Stimulated activated CD4-positive, alpha-beta T cell treated with anti-CD3 and anti-CD28 coated beads, Interleukin-4, amount 100 ng/mL, for 24 hours (primary cell): ENCODE results near the gene WDFY1.
"Not testable (repeated sequence)": the region's sequence is repeated elsewhere in the genome, so short reads cannot be mapped to it uniquely, and the experiment has no call there.

ENCODE experiments used
- DNase-seq: peaks from one replicate; pipeline ENCODE4 v3.0.0-alpha.2; 2020

WDFY1 gene

DNA sequence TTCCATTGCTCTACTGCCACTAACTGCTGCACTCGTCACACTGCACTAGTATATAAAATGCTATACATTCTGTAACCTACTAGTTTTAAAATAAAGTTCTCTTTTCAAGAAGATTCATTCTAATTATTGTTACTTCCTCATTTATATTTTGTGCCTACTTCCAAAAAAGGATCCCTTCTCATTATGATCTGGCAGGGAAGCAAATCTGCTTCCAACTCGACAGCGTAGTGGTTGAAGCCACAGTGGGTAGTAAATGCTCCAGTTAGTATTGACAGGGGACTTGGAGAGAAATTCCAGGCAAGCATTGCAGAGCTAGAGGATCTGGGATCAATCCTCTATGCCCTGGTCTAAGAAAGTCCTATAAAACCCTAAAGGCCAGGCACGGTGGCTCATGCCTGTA is 54.4 kb downstream of the WDFY1 start:
- no peak for DNase-seq

DNA sequence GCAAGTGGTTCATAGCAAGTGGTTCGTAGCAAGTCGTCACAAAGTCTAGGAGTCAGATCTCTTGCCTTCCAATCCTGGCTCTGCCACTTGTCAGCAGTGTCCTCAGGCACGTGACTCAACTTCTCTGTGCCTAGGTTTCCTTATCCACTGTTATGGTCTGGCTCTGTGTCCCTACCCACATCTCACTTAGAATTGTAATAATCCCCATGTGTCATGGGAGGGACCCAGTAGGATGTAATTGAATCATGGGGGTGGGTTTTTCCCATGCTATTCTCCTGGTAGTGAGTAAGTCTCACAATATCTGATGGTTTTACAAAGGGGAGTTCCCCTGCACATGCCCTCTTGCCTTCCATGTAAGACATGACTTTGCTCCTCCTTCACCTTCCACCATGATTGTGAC is 55.9 kb downstream of the WDFY1 start:
- DNase-seq, result no peak

DNA sequence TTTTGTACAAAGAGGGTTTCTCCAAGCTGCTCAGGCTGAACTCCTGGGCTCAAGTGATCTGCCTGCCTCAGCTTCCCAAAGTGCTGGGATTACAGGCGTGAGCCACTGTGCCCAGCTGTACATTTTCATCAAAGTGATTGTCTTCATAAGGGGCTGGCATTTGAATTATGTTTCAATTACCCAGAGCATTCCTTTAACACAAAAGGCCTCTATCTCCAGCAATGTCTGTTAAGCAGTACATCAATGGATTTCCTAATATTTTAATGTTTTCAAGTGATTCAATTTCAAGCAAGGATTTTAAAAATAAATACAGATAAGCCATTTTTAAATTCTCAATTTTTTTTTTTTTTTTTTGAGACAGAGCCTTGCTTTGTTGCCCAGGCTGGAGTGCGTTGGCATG is 56.9 kb downstream of the WDFY1 start:
- no peak for DNase-seq

DNA sequence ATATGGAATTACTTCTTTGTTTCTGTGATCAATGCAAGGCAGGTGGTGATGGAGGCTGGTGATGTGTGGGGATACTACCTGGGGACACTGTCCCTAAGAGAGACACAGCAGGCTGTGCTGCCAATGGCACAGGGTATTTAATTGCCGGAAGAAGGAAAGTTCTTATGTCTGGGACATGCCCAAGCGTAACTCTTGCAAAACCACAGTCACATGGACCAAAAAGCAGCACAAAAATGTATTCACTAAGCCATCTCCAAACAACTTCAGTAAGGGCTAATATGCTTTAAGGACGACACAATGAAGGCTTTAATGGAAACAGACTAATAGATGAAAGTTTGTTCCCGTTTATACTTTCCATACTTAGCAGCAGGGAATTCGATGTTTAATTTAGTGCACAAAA is 58.0 kb downstream of the WDFY1 start:
- no peak for DNase-seq

DNA sequence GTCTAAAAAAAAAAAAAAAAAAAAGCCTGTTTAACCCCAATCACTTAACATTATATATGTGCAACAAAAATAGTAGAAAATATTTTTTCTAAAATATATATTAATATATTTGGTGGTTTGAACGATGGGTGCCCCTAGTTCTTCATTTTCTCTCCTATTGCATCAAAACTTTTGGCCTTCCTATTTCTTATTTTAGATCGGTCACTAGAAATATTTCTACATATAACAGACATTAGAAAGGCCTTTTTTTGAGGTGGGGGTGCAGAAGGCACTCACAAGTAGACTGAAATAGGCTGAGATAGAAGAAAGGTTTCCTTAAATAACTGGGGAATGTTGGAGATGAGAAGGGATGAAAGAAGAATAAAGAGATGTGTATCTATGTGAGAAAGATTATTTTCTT is 58.4 kb downstream of the WDFY1 start:
- no peak for DNase-seq

DNA sequence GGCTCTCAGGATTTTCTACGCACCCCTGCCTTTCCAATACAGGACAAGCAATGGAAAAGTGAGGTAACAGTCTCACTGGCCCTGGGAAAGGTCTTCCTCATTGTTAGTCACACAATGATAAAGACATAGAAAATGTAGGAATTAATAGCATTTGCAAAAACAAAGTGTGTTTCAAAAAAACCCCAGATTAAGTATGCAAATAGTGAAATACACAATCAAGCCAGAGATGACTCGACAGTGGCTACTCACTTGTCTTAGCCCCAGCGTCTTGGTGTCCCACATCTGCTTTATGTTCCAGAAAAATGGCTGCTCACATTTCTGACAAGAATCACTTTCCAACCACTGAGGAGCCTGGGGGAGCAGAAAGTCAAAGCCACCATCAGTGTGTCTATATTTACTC is 60.7 kb downstream of the WDFY1 start:
- peak; percentile 19 for DNase-seq

DNA sequence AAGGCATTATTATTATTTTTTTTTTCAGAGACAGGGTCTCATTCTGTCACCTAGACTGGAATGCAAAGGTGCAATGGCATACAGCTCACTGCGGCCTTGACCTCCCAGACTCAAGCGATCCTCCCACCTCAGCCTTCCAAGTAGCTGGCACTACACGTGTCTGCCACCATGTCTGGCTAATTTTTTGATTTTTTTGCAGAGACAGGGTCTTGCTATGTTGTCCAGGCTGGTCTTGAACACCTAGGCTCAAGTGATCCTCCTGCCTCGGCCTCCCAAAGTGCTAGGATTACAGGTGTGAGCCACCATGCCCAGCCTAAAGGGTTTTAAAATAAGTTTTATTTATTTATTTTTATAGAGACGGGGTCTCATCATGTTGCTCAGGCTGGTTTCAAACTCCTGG is 62.4 kb downstream of the WDFY1 start:
- no peak for DNase-seq

DNA sequence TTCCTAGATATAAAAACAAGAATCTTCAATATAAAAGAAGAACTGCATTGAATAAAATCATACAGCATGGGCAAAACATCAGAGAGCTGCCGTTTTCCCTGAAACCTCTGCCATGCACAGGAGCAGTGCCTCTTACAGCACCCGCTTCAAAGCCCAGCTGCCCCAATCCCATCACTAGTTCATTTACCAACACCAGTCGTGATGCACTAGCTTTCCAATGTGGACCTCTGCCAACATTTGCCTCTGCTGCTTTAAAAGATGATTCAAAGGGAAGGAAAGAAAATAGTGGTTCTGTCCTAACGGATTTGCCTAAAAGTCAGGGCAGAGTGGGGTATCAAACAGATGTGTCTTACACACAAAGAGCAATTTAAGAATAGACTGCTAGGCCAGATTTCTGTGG is 64.3 kb downstream of the WDFY1 start:
- DNase-seq, result no peak

DNA sequence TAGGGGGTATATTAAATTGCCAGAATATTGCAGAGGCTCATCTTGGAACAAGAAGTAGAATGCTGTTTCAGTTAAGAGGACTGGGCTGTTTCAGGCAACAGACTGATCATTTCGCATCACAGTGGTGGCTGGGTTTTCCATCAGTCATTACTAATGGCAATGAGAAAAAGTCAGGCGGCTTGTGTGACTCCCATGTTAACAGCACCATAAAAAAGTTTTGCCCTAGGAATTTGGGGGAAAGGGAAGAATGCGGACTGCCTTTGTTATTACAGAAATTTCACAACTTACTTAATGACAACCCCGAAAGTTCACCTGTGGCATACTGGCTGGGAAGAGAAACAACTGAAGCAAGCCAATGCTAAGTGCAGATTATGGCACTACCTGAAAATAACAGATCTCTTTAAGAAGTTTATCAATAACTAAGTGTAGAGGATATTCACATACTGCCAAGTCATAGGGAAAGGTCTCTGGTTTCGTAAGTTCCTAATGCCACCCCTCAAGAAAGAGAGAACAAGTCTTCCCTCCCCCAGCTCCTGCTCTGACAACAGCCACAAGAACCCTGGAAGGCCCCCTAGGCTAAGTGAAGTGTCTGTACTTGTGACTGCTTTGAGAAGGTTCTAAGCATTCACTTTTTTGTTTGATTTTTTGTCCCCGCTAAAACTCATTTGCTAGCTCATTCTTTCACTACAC is 67.3 kb downstream of the WDFY1 start:
- DNase-seq, result no peak

DNA sequence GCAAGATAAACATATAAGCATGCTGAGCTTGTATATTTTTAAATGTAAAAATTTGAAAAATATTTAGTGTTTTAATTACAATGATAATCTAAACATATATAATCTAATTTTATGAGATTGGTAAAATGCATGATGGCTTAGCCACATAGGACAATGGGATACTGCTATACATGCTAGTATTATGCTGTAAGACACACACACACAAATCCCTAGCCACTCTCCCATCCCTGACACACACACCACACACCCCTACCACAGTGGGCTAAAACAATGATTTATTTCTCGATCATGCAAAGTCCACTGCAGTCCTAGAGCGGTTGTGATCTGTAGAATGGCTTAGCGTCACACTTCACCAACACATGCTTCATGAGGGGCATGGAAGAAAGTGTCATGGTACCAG is 71.5 kb downstream of the WDFY1 start:
- DNase-seq, result no peak

DNA sequence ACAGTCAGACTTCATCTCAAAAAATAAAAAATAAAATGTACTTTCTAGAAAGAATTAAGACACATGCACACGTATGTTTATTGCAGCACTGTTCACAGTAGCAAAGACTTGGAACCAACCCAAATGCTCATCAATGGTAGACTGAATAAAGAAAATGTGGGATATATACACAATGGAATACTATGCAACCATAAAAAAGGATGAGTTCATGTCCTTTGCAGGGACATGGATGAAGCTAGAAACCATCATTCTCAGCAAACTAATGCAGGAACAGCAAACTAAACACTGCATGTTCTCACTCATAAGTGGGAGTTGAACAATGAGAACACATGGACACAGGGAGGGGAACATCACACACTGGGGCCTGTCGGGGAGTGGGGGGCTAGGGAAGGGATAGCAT is 72.4 kb downstream of the WDFY1 start:
- DNase-seq, result not testable (repeated sequence)

DNA sequence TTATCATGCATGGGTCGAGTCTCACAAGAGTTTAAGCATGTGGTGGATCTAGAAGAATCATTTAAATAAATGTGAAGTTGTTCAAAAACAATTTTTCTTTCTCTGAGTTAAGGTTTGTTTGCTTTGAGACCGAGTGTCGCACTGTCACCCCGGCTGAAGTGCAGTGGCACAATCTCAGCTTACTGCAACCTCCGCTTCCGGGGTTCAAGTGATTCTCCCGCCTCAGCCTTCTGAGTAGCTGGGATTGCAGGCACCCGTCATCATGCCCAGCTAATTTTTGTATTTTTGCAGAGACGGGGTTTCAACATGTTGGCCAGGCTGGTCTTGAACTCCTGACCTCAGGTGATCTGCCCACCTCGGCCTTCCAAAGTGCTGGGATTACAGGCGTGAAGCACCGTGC is 73.5 kb downstream of the WDFY1 start:
- not testable (repeated sequence) for DNase-seq

DNA sequence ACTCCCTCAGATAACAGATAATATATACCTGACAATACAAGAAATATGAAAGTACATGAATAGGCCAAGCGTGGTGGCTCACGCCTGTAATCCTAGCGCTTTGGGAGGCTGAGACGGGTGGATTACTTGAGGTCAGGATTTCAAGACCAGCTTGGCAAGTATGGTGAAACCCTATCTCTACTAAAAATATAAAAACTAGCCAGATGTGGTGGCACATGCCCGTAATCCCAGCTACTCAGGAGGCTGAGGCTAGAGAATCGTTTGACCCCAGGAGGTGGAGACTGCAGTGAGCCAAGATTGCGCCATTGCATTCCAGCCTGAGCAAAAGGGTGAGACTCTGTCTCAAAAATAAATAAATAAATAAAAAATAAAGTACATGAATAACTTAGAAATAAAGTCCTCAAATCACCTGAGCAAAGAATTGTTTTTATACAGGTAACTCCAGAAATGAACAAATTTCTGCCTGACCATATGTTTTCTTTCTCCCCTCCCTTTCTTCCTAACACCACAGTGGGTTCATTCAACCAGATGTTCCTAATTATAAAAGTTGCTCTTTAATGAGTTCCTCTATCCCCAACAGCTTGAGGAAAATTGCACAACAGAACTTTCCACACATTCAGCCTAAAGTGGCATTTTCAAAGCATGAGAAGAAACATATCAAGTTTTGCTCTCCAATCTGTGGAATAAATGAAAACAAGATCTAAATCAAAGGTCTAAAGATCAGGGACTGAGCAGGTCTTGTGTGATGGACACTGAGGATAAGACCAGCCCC is 74.1 kb downstream of the WDFY1 start:
- no peak for DNase-seq

DNA sequence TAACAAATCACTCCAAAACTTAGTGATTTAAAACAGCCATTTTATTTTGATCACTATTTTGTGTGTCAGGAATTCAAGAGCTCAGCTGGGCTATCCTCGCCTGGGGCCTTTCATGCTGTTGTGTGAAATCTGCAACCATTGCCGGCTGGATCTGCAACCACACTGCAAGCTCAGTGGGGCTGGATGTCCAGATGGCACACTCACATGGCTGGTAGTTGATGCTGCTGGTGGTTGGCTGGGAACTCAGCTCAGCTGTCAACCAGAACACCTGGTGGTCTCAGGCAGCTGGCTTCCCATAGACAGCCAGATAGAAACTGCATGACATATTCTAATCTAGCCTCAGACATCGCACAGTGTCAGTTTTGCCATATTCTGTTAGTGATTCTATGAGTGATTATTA is 77.1 kb downstream of the WDFY1 start:
- DNase-seq, result no peak

DNA sequence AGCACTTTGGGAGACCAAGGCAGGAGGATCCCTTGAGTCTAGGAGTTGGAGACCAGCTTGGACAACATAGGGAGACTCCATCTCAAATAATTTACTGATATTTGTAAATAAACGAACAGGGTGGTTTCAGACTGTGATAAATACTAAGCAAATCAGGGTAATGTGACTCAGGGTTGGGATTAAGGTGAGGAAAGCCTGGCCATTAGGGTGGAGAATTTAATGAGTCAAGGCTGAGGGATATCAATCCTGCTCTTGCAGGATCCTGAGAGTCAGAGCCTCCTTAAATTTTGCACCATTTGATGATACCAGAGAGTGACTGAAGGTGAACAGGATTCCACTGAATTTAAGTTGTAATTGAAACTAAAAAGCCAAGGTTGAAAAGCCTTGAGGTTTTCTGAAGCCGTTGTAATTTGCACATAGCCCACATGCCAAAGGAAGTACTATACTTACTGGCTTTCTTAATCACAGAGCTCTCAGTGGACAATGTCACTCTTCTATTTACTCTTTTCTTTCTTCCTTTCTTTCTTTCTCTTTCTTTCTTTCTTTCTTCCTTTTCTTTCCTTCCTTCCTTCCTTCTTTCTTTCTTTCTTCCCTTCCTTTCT is 79.1 kb downstream of the WDFY1 start:
- no peak for DNase-seq

DNA sequence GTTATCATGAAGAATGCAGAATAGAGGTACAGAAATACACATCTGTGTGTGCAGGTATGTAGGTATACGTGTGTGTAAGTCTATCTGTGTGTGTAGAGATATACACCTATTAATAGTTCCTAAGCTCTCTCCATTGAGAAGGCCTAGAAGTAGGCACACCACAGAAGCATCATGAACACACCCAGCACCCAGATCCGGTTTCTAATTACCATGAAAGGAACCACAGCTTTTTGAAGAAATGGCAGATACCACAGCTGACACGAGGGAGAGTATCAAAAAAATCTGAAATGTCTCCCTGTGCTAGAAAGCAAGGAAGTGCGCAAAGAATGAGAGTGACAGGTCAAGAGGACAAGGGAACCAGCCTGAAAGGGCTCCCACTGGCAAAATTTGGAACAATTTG is 80.0 kb downstream of the WDFY1 start:
- no peak for DNase-seq

DNA sequence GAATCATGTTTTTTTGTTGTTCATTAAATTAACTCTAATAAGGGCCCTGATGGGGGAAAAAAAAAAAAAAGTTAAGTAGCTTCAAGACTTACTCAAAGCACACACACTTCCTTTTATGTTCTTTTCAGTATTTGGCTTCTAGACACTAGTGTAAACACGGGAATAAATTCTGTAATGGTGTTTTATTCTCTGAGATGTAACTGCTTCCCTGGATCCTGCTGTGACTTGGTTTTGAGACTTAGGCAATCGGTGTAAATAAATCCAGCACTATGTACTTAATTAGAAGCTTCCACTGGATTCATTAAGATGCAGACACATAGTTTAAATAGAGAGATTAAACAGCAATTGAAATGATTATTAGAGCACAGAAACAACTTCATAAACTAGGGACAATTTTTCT is 81.6 kb downstream of the WDFY1 start:
- DNase-seq, result no peak

DNA sequence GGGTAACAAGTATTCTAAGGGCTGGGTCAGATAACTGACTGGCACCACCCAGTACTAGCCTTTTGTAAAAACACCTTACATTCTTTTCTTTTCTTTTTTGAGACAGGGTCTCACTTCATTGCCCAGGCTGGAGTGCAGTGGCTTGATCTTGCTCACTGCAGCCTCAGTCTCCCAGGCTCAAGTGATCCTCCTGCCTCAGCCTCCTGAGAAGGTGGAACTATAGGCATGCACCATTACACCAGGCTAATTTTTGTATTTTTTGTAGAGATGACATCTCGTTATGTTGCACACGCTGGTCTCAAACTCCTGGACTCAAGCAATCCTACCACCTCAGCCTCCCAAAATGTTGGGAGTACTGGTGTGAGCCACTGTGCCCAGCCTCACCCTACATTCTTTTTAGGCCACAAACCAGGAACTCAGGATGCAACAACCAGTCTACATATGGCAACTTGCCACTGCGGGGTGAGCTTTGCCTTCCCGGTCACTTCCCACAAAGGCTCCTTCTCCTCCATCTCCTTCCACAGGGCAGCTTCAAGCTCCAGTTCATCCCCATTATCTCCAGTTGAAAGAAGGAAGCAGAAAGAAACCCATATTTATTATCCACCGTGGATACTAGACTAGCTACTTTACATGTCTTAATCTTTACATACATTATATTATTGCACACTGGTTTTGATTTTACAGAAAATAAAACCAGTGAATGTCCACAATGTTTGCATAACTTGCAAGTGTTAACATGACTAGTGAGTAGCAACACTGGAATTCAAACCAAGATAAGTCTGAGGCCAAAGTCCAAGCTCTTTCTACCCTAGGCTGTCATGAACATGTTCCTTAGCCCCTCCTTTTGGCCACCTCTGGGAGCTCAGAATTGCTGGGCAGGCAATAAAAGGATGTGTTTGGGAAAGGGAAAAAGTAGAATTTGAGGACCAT is 84.1 kb downstream of the WDFY1 start:
- DNase-seq, result no peak

DNA sequence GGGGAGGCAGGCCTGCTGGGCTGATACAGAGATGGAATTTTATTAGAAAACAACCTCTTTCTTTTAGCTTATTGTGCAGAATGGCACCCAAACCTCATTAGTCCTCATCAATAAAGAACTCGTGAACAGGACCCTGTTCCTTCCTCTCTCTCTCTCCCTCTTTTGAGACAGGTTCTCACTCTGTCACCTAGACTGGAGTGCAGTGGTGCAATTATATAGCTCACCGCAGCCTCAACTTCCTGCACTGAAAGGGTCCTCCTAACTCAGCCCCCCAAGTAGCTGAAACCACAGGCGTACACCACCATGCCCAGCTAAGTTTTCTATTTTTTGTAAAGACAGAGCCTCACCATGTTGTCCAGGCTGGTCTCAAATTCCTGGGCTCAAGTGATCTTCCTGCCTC is 86.1 kb downstream of the WDFY1 start:
- DNase-seq, result no peak

DNA sequence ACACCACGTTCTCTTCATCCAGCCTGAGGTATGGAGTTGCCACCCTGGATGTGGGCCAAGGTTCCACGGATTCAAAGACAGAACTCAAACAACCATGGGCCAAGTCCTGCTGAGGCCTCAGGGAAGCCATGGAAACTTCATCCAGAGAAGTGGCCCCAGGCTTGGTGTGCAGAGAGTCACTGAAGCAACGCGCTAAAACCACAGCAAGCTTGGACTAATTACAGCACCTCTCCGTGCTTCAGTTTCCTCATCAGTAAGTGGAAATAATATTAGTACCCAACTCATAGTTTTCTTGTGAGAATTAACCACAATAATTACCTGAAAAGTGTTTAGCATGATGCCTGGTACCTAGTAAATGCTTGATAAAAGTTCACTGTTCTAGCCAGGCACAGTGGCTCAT is 88.6 kb downstream of the WDFY1 start:
- no peak for DNase-seq

DNA sequence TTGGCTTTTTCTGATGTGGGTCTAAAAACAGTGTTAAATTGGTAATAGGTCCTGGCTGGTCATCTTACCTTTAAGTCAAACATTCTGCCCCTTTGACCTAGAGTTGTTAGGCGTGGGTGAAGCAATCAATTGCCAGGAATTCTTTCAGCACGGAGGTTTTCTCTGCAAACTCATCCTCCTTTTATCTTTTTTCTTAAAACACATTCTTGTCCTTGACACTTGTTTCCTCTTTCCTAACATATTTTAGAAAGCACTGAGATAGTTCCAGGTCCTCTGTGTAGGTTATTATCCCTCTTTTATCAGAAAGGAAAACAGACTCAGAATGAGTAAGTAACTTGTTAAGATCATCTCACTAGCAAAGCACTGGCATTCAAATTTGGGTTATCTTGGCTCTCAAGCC is 89.1 kb downstream of the WDFY1 start:
- DNase-seq, result no peak

DNA sequence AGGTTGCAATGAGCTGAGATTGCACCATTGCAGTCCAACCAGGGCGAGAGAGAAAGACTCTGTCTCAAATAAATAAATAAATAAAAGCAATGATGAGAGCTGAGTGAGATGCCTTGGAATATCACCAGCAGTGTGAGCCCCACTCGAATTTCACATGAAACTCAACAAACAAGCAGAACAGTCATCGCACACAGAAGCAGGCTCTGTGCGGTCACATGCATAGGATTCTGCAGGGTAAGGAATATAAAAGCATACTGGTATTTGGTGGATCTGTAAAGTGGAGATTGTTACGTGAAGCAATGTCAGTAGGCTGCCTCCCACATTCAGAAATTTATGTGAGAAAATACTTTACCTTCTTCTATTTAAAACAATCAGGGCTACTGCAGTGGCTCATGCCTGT is 89.7 kb downstream of the WDFY1 start:
- DNase-seq, result no peak

DNA sequence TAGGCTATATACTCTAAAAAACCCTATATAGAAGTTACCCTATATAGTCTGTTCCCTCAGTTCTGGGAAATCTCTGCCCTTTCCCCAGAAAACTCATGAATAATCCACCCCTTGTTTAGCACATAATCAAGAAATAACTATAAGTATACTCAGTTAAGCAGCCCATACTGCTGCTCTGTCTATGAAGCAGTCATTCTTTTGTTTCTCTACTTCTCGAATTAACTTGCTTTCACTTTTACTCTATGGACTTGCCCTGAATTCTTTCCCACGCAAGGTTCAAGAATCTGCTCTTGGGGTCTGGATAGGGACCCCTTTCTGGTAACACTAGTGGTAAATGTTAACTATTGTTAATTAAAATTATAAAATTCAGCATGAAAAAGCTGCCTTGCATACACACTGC is 90.4 kb downstream of the WDFY1 start:
- DNase-seq, result no peak
